ENCODE results near the gene KIAA1328.
"Not testable (repeated sequence)": the region's sequence is repeated elsewhere in the genome, so short reads cannot be mapped to it uniquely, and the experiment has no call there.

KIAA1328 gene

DNA sequence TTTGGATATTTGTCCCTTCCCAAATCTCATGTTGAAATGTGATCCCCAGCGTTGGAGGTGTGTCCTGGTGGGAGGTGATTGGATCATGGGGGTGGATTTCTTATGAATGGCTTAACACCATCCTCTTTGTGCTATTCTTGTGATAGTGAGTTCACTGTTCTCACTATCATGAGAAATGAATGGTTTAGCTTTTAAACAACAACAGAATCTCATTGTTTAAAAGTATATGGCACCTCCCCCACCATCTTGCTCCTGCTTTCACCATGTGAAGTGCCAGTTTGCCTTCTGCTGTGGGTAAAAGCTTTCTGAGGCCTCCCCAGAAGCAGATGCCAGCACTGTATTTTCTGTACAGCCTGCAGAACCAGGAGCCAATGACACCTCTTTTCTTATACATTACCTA is 38.1 kb downstream of the KIAA1328 start:
- DNase-seq (ENCODE audit: low read depth): no peak
- TF ChIP-seq, protein P1, sequence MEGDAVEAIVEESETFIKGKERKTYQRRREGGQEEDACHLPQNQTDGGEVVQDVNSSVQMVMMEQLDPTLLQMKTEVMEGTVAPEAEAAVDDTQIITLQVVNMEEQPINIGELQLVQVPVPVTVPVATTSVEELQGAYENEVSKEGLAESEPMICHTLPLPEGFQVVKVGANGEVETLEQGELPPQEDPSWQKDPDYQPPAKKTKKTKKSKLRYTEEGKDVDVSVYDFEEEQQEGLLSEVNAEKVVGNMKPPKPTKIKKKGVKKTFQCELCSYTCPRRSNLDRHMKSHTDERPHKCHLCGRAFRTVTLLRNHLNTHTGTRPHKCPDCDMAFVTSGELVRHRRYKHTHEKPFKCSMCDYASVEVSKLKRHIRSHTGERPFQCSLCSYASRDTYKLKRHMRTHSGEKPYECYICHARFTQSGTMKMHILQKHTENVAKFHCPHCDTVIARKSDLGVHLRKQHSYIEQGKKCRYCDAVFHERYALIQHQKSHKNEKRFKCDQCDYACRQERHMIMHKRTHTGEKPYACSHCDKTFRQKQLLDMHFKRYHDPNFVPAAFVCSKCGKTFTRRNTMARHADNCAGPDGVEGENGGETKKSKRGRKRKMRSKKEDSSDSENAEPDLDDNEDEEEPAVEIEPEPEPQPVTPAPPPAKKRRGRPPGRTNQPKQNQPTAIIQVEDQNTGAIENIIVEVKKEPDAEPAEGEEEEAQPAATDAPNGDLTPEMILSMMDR (conservative IDR thresholded peaks at IDR 0.05; ENCODE audit: control insufficient read depth, insufficient read depth, low read depth, low read length): no peak
- H3K4me3 ChIP-seq (ENCODE audit: control insufficient read depth, low read depth, low read length): no peak overlapping the region

DNA sequence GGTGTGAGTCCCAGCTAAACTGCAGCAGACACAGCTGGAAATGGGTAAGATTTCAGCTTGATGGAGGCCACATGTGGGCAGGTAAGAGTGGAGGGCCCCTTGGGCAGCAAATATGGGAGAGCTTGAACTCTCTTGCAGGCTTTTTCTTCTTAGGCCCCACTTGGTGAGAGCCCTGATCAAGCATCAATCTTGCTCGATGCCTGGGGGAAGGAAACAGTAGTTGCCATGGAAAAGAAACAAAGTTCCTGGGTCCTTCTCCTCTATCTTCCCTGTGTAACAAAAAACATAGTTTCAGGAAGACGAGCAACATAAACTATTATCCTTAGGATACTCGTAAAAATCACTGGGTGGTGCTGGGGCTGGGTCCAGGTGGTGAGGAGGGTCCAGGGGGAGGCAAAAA is 42.9 kb downstream of the KIAA1328 start:
- TF ChIP-seq, protein P1 (conservative IDR thresholded peaks at IDR 0.05; ENCODE audit: control insufficient read depth, insufficient read depth, low read depth, low read length): no peak
- no peak for DNase-seq (ENCODE audit: low read depth)
- no peak overlapping the region for H3K4me3 ChIP-seq (ENCODE audit: control insufficient read depth, low read depth, low read length)

DNA sequence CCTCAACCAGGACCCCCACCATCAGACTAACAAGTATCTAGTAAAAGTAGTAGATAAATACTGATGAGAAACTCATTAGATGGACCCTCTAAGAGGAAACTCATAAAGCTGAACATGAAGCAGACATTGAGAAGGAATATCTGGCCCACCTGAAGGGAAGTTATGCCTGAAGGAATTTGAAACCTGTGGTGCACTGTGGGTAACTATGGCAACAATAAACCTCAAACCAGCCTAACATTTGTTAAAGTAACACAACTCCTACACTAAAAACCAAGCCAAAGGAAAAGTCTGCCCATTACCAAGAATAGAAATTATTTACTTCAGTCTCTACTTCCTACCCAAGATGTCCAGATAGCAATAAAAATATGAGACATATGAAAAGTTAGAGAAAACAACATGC is 43.4 kb downstream of the KIAA1328 start:
- TF ChIP-seq, protein P1 (conservative IDR thresholded peaks at IDR 0.05; ENCODE audit: control insufficient read depth, insufficient read depth, low read depth, low read length): no peak
- no peak overlapping the region for H3K4me3 ChIP-seq (ENCODE audit: control insufficient read depth, low read depth, low read length)
- DNase-seq (ENCODE audit: low read depth): no peak

DNA sequence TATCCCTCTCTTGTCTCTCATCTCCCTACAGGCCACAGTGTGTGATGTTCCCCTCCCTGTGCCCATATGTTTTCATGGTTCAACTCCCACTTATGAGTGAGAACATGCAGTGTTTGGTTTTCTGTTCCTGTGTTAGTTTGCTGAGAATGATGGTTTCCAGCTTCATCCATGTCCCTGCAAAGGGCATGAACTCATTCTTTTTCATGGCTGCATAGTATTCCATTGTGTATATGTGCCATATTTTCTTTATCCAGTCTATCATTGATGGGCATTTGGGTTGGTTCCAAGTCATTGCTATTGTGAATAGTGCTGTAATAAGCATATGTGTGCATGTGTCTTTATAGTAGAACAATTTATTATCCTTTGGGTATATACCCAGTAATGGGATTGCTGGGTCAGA is 44.9 kb downstream of the KIAA1328 start:
- not testable (repeated sequence) for H3K4me3 ChIP-seq (ENCODE audit: control insufficient read depth, low read depth, low read length); DNase-seq (ENCODE audit: low read depth)

DNA sequence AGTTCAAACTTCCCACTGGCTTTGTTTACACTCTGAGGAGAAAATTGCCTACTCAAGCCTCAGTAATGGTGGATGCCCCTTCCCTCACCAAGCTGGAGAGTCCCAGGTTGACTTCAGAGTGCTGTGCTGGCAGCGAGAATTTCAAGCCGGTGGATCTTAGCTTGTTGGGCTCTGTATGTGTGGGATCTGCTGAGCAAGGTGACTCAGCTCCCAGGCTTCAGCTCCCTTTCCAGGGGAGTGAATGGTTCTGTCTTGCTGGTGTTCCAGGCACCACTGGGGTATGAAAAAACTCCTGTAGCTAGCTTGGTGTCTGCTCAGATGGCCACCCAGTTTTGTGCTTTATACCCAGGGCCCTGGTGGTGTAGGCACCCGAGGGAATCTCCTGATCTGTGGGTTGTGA is 50.9 kb downstream of the KIAA1328 start:
- DNase-seq (ENCODE audit: low read depth); H3K4me3 ChIP-seq (ENCODE audit: control insufficient read depth, low read depth, low read length): not testable (repeated sequence)

DNA sequence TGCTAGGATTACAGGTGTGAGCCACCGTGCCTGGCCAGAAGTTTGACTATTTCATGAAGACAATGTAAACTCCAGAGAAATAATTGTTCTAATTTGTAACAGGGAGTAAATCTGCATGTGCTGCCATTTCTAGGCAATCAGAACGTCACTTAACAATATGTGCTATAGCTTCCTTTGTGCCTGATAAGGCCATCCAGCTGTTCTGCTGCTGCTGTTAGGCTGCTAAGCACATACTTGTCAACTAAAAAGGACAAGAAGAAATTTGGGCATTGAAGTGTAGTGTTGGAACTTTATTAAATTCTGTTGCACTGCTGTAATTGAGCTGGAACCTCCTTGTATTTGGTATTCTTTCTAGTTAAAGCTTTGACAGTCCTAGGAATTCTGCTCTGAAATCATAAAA is 57.1 kb downstream of the KIAA1328 start:
- H3K4me3 ChIP-seq (ENCODE audit: control insufficient read depth, low read depth, low read length): no peak overlapping the region
- TF ChIP-seq, protein P1 (conservative IDR thresholded peaks at IDR 0.05; ENCODE audit: control insufficient read depth, insufficient read depth, low read depth, low read length): no peak
- DNase-seq (ENCODE audit: low read depth): no peak

DNA sequence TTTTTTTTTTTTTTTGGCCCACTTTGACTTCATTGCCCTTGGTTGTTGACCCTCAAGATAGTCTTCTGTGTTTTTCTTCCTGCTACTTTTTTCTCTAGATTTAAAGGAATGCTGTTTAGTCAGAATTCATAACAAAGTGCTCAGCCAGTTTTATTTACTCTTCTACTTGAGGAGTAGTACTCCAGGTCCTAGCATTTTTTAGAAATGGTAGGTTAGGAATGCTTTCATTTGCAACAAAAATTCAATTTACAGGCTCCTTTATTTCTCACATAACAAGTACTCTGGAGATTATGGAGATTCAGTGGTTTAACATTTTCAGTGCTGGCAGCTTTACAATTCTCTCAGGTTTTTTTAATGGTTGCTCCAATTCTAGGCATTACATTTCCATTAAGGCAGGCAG is 58.2 kb downstream of the KIAA1328 start:
- no peak for DNase-seq (ENCODE audit: low read depth)
- H3K4me3 ChIP-seq (ENCODE audit: control insufficient read depth, low read depth, low read length): no peak overlapping the region
- TF ChIP-seq, protein P1 (conservative IDR thresholded peaks at IDR 0.05; ENCODE audit: control insufficient read depth, insufficient read depth, low read depth, low read length): no peak

DNA sequence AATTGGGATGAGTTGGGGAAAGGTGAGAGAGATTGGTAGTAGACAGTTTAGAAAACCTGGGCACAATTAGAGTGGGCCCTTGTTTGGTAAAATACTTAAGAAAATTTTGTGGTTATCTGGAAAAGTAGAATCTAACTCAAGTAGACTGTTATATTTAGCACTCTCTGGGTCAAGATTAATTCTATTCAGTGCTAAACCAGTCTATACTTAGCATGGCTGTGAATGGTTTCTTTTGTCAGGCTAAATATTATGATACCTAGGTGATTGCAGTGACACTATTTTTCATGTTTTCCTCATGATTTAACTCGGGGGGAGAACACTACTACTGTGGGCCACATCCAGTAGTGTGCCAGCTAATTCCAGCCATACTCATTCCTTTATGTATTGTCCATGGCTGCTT is 58.9 kb downstream of the KIAA1328 start:
- no peak for DNase-seq (ENCODE audit: low read depth)
- H3K4me3 ChIP-seq (ENCODE audit: control insufficient read depth, low read depth, low read length): no peak overlapping the region
- TF ChIP-seq, protein P1 (conservative IDR thresholded peaks at IDR 0.05; ENCODE audit: control insufficient read depth, insufficient read depth, low read depth, low read length): no peak
